Measurements from ENCODE around the gene NOMO2.
"Not testable (repeated sequence)": the region's sequence is repeated elsewhere in the genome, so short reads cannot be mapped to it uniquely, and the experiment has no call there.

NOMO2 gene

GRCh38 chr16:18573887-18574286, 12.0 kb upstream of the NOMO2 start:
- not testable (repeated sequence) for H3K27me3 ChIP-seq (ENCODE audit: low read length); H3F3A ChIP-seq (ENCODE audit: insufficient read depth); H3K4me3 ChIP-seq (ENCODE audit: insufficient read depth, low read length, poor library complexity, severe bottlenecking); H3K9me3 ChIP-seq (ENCODE audit: insufficient read depth, low read length); H4K20me1 ChIP-seq (ENCODE audit: low read depth, low read length); H2AFZ ChIP-seq (ENCODE audit: low read depth, low read length, severe bottlenecking); H3K9ac ChIP-seq (ENCODE audit: low read length); H3K27ac ChIP-seq (ENCODE audit: low read depth, low read length); H3K79me2 ChIP-seq (ENCODE audit: insufficient read depth, low read length); H3K9me2 ChIP-seq (replicated peaks; ENCODE audit: insufficient read depth, low read length); H3K36me3 ChIP-seq (ENCODE audit: low read length); H3K4me2 ChIP-seq (ENCODE audit: low read depth, low read length, poor library complexity, severe bottlenecking)

- not testable (repeated sequence) for H2AFZ ChIP-seq (ENCODE audit: low read depth, low read length, severe bottlenecking); H3K27me3 ChIP-seq (ENCODE audit: low read length); H3K9me3 ChIP-seq (ENCODE audit: insufficient read depth, low read length); H3K9ac ChIP-seq (ENCODE audit: low read length); H3K36me3 ChIP-seq (ENCODE audit: low read length); H3K27ac ChIP-seq (ENCODE audit: low read depth, low read length); H3K4me2 ChIP-seq (ENCODE audit: low read depth, low read length, poor library complexity, severe bottlenecking); H3K9me2 ChIP-seq (replicated peaks; ENCODE audit: insufficient read depth, low read length); H4K20me1 ChIP-seq (ENCODE audit: low read depth, low read length); H3F3A ChIP-seq (ENCODE audit: insufficient read depth); H3K4me3 ChIP-seq (ENCODE audit: insufficient read depth, low read length, poor library complexity, severe bottlenecking); H3K79me2 ChIP-seq (ENCODE audit: insufficient read depth, low read length)
Measured at GRCh38 chr16:18572973-18573372, 11.1 kb upstream of the NOMO2 start.

GRCh38 chr16:18571307-18571850, 9.5 kb upstream of the NOMO2 start:
- H3K36me3 ChIP-seq (ENCODE audit: low read length); H3K79me2 ChIP-seq (ENCODE audit: insufficient read depth, low read length); H3F3A ChIP-seq (ENCODE audit: insufficient read depth); H4K20me1 ChIP-seq (ENCODE audit: low read depth, low read length); H2AFZ ChIP-seq (ENCODE audit: low read depth, low read length, severe bottlenecking); H3K9me3 ChIP-seq (ENCODE audit: insufficient read depth, low read length); H3K4me3 ChIP-seq (ENCODE audit: insufficient read depth, low read length, poor library complexity, severe bottlenecking); H3K9ac ChIP-seq (ENCODE audit: low read length); H3K4me2 ChIP-seq (ENCODE audit: low read depth, low read length, poor library complexity, severe bottlenecking); H3K27me3 ChIP-seq (ENCODE audit: low read length); H3K9me2 ChIP-seq (replicated peaks; ENCODE audit: insufficient read depth, low read length); H3K27ac ChIP-seq (ENCODE audit: low read depth, low read length): not testable (repeated sequence)

- not testable (repeated sequence) for H3K4me2 ChIP-seq (ENCODE audit: low read depth, low read length, poor library complexity, severe bottlenecking); H4K20me1 ChIP-seq (ENCODE audit: low read depth, low read length); H3K9me2 ChIP-seq (replicated peaks; ENCODE audit: insufficient read depth, low read length); H3K27me3 ChIP-seq (ENCODE audit: low read length); H3K27ac ChIP-seq (ENCODE audit: low read depth, low read length); H3K4me3 ChIP-seq (ENCODE audit: insufficient read depth, low read length, poor library complexity, severe bottlenecking); H3K9me3 ChIP-seq (ENCODE audit: insufficient read depth, low read length); H3K9ac ChIP-seq (ENCODE audit: low read length); H3F3A ChIP-seq (ENCODE audit: insufficient read depth); H3K79me2 ChIP-seq (ENCODE audit: insufficient read depth, low read length); H2AFZ ChIP-seq (ENCODE audit: low read depth, low read length, severe bottlenecking); H3K36me3 ChIP-seq (ENCODE audit: low read length)
Measured at GRCh38 chr16:18570529-18571306, 8.8 kb upstream of the NOMO2 start.

GRCh38 chr16:18560416-18561220, 1.3 kb downstream of the NOMO2 start:
- not testable (repeated sequence) for H2AFZ ChIP-seq (ENCODE audit: low read depth, low read length, severe bottlenecking); H3K36me3 ChIP-seq (ENCODE audit: low read length); H3K27ac ChIP-seq (ENCODE audit: low read depth, low read length); H3F3A ChIP-seq (ENCODE audit: insufficient read depth); H3K27me3 ChIP-seq (ENCODE audit: low read length); H3K79me2 ChIP-seq (ENCODE audit: insufficient read depth, low read length); H4K20me1 ChIP-seq (ENCODE audit: low read depth, low read length); H3K9me3 ChIP-seq (ENCODE audit: insufficient read depth, low read length); H3K9me2 ChIP-seq (replicated peaks; ENCODE audit: insufficient read depth, low read length)
- H3K4me3 ChIP-seq (ENCODE audit: insufficient read depth, low read length, poor library complexity, severe bottlenecking), result peak overlapping the region; percentile 48
- H3K9ac ChIP-seq (ENCODE audit: low read length), result peak overlapping the region; percentile 52
- peak overlapping the region; percentile 48 for H3K4me2 ChIP-seq (ENCODE audit: low read depth, low read length, poor library complexity, severe bottlenecking)

- H3K36me3 ChIP-seq (ENCODE audit: low read length); H3K4me2 ChIP-seq (ENCODE audit: low read depth, low read length, poor library complexity, severe bottlenecking); H3K27ac ChIP-seq (ENCODE audit: low read depth, low read length); H3K9ac ChIP-seq (ENCODE audit: low read length); H3F3A ChIP-seq (ENCODE audit: insufficient read depth); H2AFZ ChIP-seq (ENCODE audit: low read depth, low read length, severe bottlenecking); H4K20me1 ChIP-seq (ENCODE audit: low read depth, low read length); H3K9me3 ChIP-seq (ENCODE audit: insufficient read depth, low read length); H3K79me2 ChIP-seq (ENCODE audit: insufficient read depth, low read length); H3K4me3 ChIP-seq (ENCODE audit: insufficient read depth, low read length, poor library complexity, severe bottlenecking); H3K27me3 ChIP-seq (ENCODE audit: low read length); H3K9me2 ChIP-seq (replicated peaks; ENCODE audit: insufficient read depth, low read length): not testable (repeated sequence)
Measured at GRCh38 chr16:18553671-18554070, 8.2 kb downstream of the NOMO2 start.

- H3K27ac ChIP-seq (ENCODE audit: low read depth, low read length), result not testable (repeated sequence)
Measured at GRCh38 chr16:18547382-18547781, 14.5 kb downstream of the NOMO2 start.

GRCh38 chr16:18546853-18547252, 15.0 kb downstream of the NOMO2 start:
- H3K27me3 ChIP-seq (ENCODE audit: low read length); H3K4me3 ChIP-seq (ENCODE audit: insufficient read depth, low read length, poor library complexity, severe bottlenecking); H3K9ac ChIP-seq (ENCODE audit: low read length); H3K9me2 ChIP-seq (replicated peaks; ENCODE audit: insufficient read depth, low read length); H3K4me2 ChIP-seq (ENCODE audit: low read depth, low read length, poor library complexity, severe bottlenecking); H2AFZ ChIP-seq (ENCODE audit: low read depth, low read length, severe bottlenecking); H4K20me1 ChIP-seq (ENCODE audit: low read depth, low read length); H3F3A ChIP-seq (ENCODE audit: insufficient read depth); H3K9me3 ChIP-seq (ENCODE audit: insufficient read depth, low read length); H3K36me3 ChIP-seq (ENCODE audit: low read length); H3K79me2 ChIP-seq (ENCODE audit: insufficient read depth, low read length); H3K27ac ChIP-seq (ENCODE audit: low read depth, low read length): not testable (repeated sequence)

More at GRCh38 chr16:18547382-18547781, 14.5 kb downstream of the NOMO2 start:
- H2AFZ ChIP-seq (ENCODE audit: low read depth, low read length, severe bottlenecking); H3F3A ChIP-seq (ENCODE audit: insufficient read depth); H3K4me2 ChIP-seq (ENCODE audit: low read depth, low read length, poor library complexity, severe bottlenecking); H4K20me1 ChIP-seq (ENCODE audit: low read depth, low read length); H3K27me3 ChIP-seq (ENCODE audit: low read length); H3K9me3 ChIP-seq (ENCODE audit: insufficient read depth, low read length); H3K9me2 ChIP-seq (replicated peaks; ENCODE audit: insufficient read depth, low read length); H3K9ac ChIP-seq (ENCODE audit: low read length); H3K79me2 ChIP-seq (ENCODE audit: insufficient read depth, low read length); H3K36me3 ChIP-seq (ENCODE audit: low read length); H3K4me3 ChIP-seq (ENCODE audit: insufficient read depth, low read length, poor library complexity, severe bottlenecking): not testable (repeated sequence)
